ENCODE results near the gene OSBPL10. TPM values are rescaled to one million over a fixed set of nuclear protein-coding genes. Genes with fewer than 3 reads are reported as not detected.

OSBPL10 gene
- total RNA-seq, 1 experiment from 2014 or later = 28.1 TPM

GRCh38 chr3:31959251-31959650, 21.8 kb downstream of the OSBPL10 start:
- DNase-seq (ENCODE audit: low read depth) = no peak

GRCh38 chr3:31958701-31959152, 22.3 kb downstream of the OSBPL10 start:
- no peak for DNase-seq (ENCODE audit: low read depth)

GRCh38 chr3:31957106-31957505, 24.0 kb downstream of the OSBPL10 start:
- DNase-seq (ENCODE audit: low read depth) = no peak

GRCh38 chr3:31955581-31955980, 25.5 kb downstream of the OSBPL10 start:
- no peak for DNase-seq (ENCODE audit: low read depth)

- DNase-seq (ENCODE audit: low read depth) = no peak
Measured at GRCh38 chr3:31953636-31954035, 27.4 kb downstream of the OSBPL10 start.

- no peak for DNase-seq (ENCODE audit: low read depth)
Measured at GRCh38 chr3:31953091-31953490, 28.0 kb downstream of the OSBPL10 start.

- DNase-seq (ENCODE audit: low read depth) = no peak
Measured at GRCh38 chr3:31952205-31952604, 28.9 kb downstream of the OSBPL10 start.

GRCh38 chr3:31948280-31948679, 32.8 kb downstream of the OSBPL10 start:
- no peak for DNase-seq (ENCODE audit: low read depth)

- DNase-seq (ENCODE audit: low read depth) = no peak
Measured at GRCh38 chr3:31947671-31948091, 33.4 kb downstream of the OSBPL10 start.

GRCh38 chr3:31947162-31947561, 33.9 kb downstream of the OSBPL10 start:
- DNase-seq (ENCODE audit: low read depth) = no peak

GRCh38 chr3:31946484-31947081, 34.5 kb downstream of the OSBPL10 start:
- peak; percentile 18 for DNase-seq (ENCODE audit: low read depth)

GRCh38 chr3:31945738-31946052, 35.4 kb downstream of the OSBPL10 start:
- no peak for DNase-seq (ENCODE audit: low read depth)

GRCh38 chr3:31943041-31943440, 38.0 kb downstream of the OSBPL10 start:
- no peak for DNase-seq (ENCODE audit: low read depth)

GRCh38 chr3:31942446-31942845, 38.6 kb downstream of the OSBPL10 start:
- no peak for DNase-seq (ENCODE audit: low read depth)

GRCh38 chr3:31937225-31937624, 43.8 kb downstream of the OSBPL10 start:
- no peak for DNase-seq (ENCODE audit: low read depth)

GRCh38 chr3:31936420-31937060, 44.5 kb downstream of the OSBPL10 start:
- no peak for DNase-seq (ENCODE audit: low read depth)

- no peak for DNase-seq (ENCODE audit: low read depth)
Measured at GRCh38 chr3:31934866-31935265, 46.2 kb downstream of the OSBPL10 start.

- DNase-seq (ENCODE audit: low read depth) = no peak
Measured at GRCh38 chr3:31934018-31934417, 47.0 kb downstream of the OSBPL10 start.

- DNase-seq (ENCODE audit: low read depth) = no peak
Measured at GRCh38 chr3:31932990-31933389, 48.1 kb downstream of the OSBPL10 start.

- DNase-seq (ENCODE audit: low read depth) = no peak
Measured at GRCh38 chr3:31929826-31930502, 51.1 kb downstream of the OSBPL10 start.

GRCh38 chr3:31927811-31928210, 53.3 kb downstream of the OSBPL10 start:
- DNase-seq (ENCODE audit: low read depth) = no peak

- no peak for DNase-seq (ENCODE audit: low read depth)
Measured at GRCh38 chr3:31926543-31926942, 54.5 kb downstream of the OSBPL10 start.

GRCh38 chr3:31925271-31925630, 55.8 kb downstream of the OSBPL10 start:
- no peak for DNase-seq (ENCODE audit: low read depth)

Data from HT1080 (cell line).